ENCODE measurements around the gene SMAD3.

Gene SMAD3

GRCh38 chr15:67199391-67199790, 134.0 kb downstream of the SMAD3 start:
- DNase-seq (ENCODE audit: low spot score): no peak

GRCh38 chr15:67199881-67200763, 134.7 kb downstream of the SMAD3 start:
- DNase-seq (ENCODE audit: low spot score): no peak
- in situ Hi-C loops (cut with MboI; ENCODE audit: low sequenced_read_pairs, unreplicated experiment): no loop called here
- no peak for TF ChIP-seq CTCF (IDR thresholded peaks at IDR 0.05; ENCODE audit: borderline replicate concordance, control extremely low read depth, extremely low read depth, insufficient read depth, missing control alignments)

More at GRCh38 chr15:67199391-67199790, 134.0 kb downstream of the SMAD3 start:
- in situ Hi-C loops (cut with MboI; ENCODE audit: low sequenced_read_pairs, unreplicated experiment): no loop called here
- TF ChIP-seq CTCF (IDR thresholded peaks at IDR 0.05; ENCODE audit: borderline replicate concordance, control extremely low read depth, extremely low read depth, insufficient read depth, missing control alignments): no peak

- no peak for TF ChIP-seq CTCF (IDR thresholded peaks at IDR 0.05; ENCODE audit: borderline replicate concordance, control extremely low read depth, extremely low read depth, insufficient read depth, missing control alignments)
- DNase-seq (ENCODE audit: low spot score): no peak
- in situ Hi-C loops (cut with MboI; ENCODE audit: low sequenced_read_pairs, unreplicated experiment): no loop called here
These were observed 135.7 kb downstream of the SMAD3 start for GRCh38 chr15:67201136-67201535.

- in situ Hi-C loops (cut with MboI; ENCODE audit: low sequenced_read_pairs, unreplicated experiment): no loop called here
- TF ChIP-seq CTCF (IDR thresholded peaks at IDR 0.05; ENCODE audit: borderline replicate concordance, control extremely low read depth, extremely low read depth, insufficient read depth, missing control alignments): no peak
- DNase-seq (ENCODE audit: low spot score): no peak
These were observed 136.7 kb downstream of the SMAD3 start for GRCh38 chr15:67202091-67202490.

- DNase-seq (ENCODE audit: low spot score): no peak
- TF ChIP-seq CTCF (IDR thresholded peaks at IDR 0.05; ENCODE audit: borderline replicate concordance, control extremely low read depth, extremely low read depth, insufficient read depth, missing control alignments): no peak
- in situ Hi-C loops (cut with MboI; ENCODE audit: low sequenced_read_pairs, unreplicated experiment): no loop called here
These were observed 137.6 kb downstream of the SMAD3 start for GRCh38 chr15:67202991-67203390.

GRCh38 chr15:67207555-67208207, 142.3 kb downstream of the SMAD3 start:
- in situ Hi-C loops (cut with MboI; ENCODE audit: low sequenced_read_pairs, unreplicated experiment): no loop called here
- TF ChIP-seq CTCF (IDR thresholded peaks at IDR 0.05; ENCODE audit: borderline replicate concordance, control extremely low read depth, extremely low read depth, insufficient read depth, missing control alignments): no peak

More at GRCh38 chr15:67207555-67208207, 142.3 kb downstream of the SMAD3 start:
- DNase-seq (ENCODE audit: low spot score): no peak

All from GM13976 (cell line).